ENCODE measurements around the gene POU2F1.

DNA sequence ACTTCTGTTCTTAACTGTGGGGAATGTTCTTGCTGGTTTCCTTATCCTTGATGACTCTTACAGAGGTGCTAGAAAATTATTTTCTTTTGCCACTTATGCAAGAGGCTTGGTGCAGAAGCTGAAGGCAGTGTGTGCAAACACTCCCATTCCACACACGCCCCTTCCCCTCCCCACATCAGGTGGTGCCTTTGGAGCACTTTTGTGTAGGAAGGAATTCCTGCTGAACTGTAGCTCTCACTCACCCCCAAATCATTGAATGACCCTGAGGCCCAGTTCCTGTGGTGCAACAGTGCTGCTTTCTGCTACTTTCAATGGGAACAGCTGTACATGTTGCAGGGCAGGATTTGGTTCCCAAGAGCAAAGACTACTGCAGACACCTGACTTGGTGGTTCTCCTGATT, 195.8 kb downstream of the POU2F1 start:
- no peak for TF ChIP-seq EZH2 (IDR thresholded peaks at IDR 0.05; ENCODE audit: borderline replicate concordance, insufficient read depth, low read length, poor library complexity, severe bottlenecking)
- no peak for TF ChIP-seq MXI1 (conservative IDR thresholded peaks at IDR 0.05; ENCODE audit: poor library complexity, severe bottlenecking)
- TF ChIP-seq CTCF (IDR thresholded peaks at IDR 0.05; ENCODE audit: poor library complexity, severe bottlenecking): no peak
- no peak for TF ChIP-seq REST (IDR thresholded peaks at IDR 0.05; ENCODE audit: borderline replicate concordance)
- no peak for TF ChIP-seq SMC3 (conservative IDR thresholded peaks at IDR 0.05; ENCODE audit: poor library complexity)
